GM23338 (cell line): Measurements from ENCODE around the gene RNF5. TPM values are rescaled to one million over a fixed set of nuclear protein-coding genes. Genes with fewer than 3 reads are reported as not detected.
A peak's percentile ranks its signal among the peaks of the same experiment; 100 is the strongest.

ENCODE experiments used
- ATAC-seq: fragments of 200-7000 bp; cut with Tn5 transposase; 3 replicates; pipeline ENCODE4 v1.9.1; 2020
- DNase-seq: peaks from one replicate; pipeline ENCODE4 v3.0.0-alpha.2; 2015; ENCODE audit warnings: low spot score
- H2AFZ ChIP-seq: fragments of 200-600 bp; sonication (generic); 2 replicates; pipeline ENCODE4 v1.8.0; 2016; ENCODE audit warnings: antibody characterized with exemption, mild to moderate bottlenecking, moderate library complexity
- H3F3A ChIP-seq: fragments of 200-600 bp; sonication (generic); replicated peaks from 2 replicates; pipeline ENCODE4 v1.8.0; 2017; ENCODE audit warnings: antibody characterized with exemption, mixed run types, low read depth
- H3K27ac ChIP-seq: fragments of 200-600 bp; sonication (generic); 2 replicates; pipeline ENCODE4 v1.6.1; 2016; ENCODE audit warnings: low read depth
- H3K27me3 ChIP-seq: fragments of 200-600 bp; sonication (generic); 2 replicates; pipeline ENCODE4 v1.8.0; 2016; ENCODE audit warnings: mild to moderate bottlenecking, mixed run types, moderate library complexity; ENCODE audit not compliant: insufficient read depth
- H3K36me3 ChIP-seq: fragments of 200-600 bp; sonication (generic); 2 replicates; pipeline ENCODE4 v1.8.0; 2016; ENCODE audit warnings: mild to moderate bottlenecking; ENCODE audit not compliant: insufficient read depth
- H3K4me1 ChIP-seq: fragments of 200-600 bp; sonication (generic); 2 replicates; pipeline ENCODE4 v1.8.0; 2016; ENCODE audit warnings: mild to moderate bottlenecking, moderate library complexity; ENCODE audit not compliant: insufficient read depth
- H3K4me2 ChIP-seq: fragments of 200-600 bp; sonication (generic); 2 replicates; pipeline ENCODE4 v1.7.1; 2017; ENCODE audit warnings: mixed run types
- H3K4me3 ChIP-seq: fragments of 200-600 bp; sonication (generic); 2 replicates; pipeline ENCODE4 v1.6.1; 2016; ENCODE audit warnings: mixed run types
- H3K79me2 ChIP-seq: fragments of 200-600 bp; sonication (generic); replicated peaks from 2 replicates; pipeline ENCODE4 v1.8.0; 2017; ENCODE audit warnings: mild to moderate bottlenecking; ENCODE audit not compliant: insufficient read depth
- H3K9me2 ChIP-seq: fragments of 200-600 bp; sonication (generic); 2 replicates; pipeline ENCODE4 v1.8.0; 2017; ENCODE audit not compliant: insufficient read depth
- H4K20me1 ChIP-seq: fragments of 200-600 bp; sonication (generic); replicated peaks from 2 replicates; pipeline ENCODE4 v1.8.0; 2017; ENCODE audit warnings: mild to moderate bottlenecking; ENCODE audit not compliant: insufficient read depth
- H3K27ac Mint-ChIP-seq: 2 replicates; pipeline ENCODE4 v1.8.0; 2020; ENCODE audit warnings: inconsistent platforms, mild to moderate bottlenecking, moderate library complexity, mixed read lengths
- H3K27me3 Mint-ChIP-seq: 3 replicates; pipeline ENCODE4 v1.8.0; 2022; ENCODE audit warnings: low read depth, mild to moderate bottlenecking, moderate library complexity, mixed read lengths, inconsistent platforms; ENCODE audit not compliant: insufficient read depth, poor library complexity
- H3K36me3 Mint-ChIP-seq: 3 replicates; pipeline ENCODE4 v1.8.0; 2021; ENCODE audit warnings: low read depth, mild to moderate bottlenecking, inconsistent platforms, moderate library complexity, mixed read lengths
- H3K4me1 Mint-ChIP-seq: 3 replicates; pipeline ENCODE4 v1.8.0; 2020; ENCODE audit warnings: mild to moderate bottlenecking, inconsistent platforms, mixed read lengths
- H3K4me3 Mint-ChIP-seq: 3 replicates; pipeline ENCODE4 v1.8.0; 2021; ENCODE audit warnings: moderate library complexity, mild to moderate bottlenecking, inconsistent platforms, mixed read lengths
- H3K9me3 Mint-ChIP-seq: 3 replicates; pipeline ENCODE4 v1.8.0; 2020; ENCODE audit warnings: moderate library complexity, mild to moderate bottlenecking, inconsistent platforms, mixed read lengths
- CREB1 ChIP-seq: fragments of 250-450 bp; sonication (Bioruptor Pico); IDR thresholded peaks from 2 replicates; pipeline ENCODE4 v1.5.0; 2020; ENCODE audit warnings: low read depth, mild to moderate bottlenecking, moderate library complexity
- EZH2 ChIP-seq: fragments of 200-600 bp; sonication (generic); IDR thresholded peaks from one replicate; pipeline ENCODE4 v1.8.0; 2017; ENCODE audit warnings: antibody characterized with exemption, mild to moderate bottlenecking, low read depth; ENCODE audit not compliant: unreplicated experiment
- EZH2phosphoT487 ChIP-seq: fragments of 200-600 bp; sonication (generic); IDR thresholded peaks from one replicate; pipeline ENCODE4 v1.8.1; 2018; ENCODE audit warnings: antibody characterized with exemption; ENCODE audit not compliant: unreplicated experiment
- POLR2AphosphoS5 ChIP-seq: IDR thresholded peaks from 2 replicates; pipeline ENCODE4 v1.6.1; 2016; ENCODE audit warnings: antibody characterized with exemption, low read depth
- ZNF114 ChIP-seq: fragments of 250-450 bp; sonication (Bioruptor Pico); IDR thresholded peaks from 2 replicates; pipeline ENCODE4 v1.5.0; 2020; ENCODE audit warnings: mild to moderate bottlenecking, moderate library complexity
- ZNF331 ChIP-seq: fragments of 250-450 bp; sonication (Bioruptor Pico); IDR thresholded peaks from 2 replicates; pipeline ENCODE4 v1.5.0; 2020; ENCODE audit warnings: low read depth, mild to moderate bottlenecking, moderate library complexity
- polyA plus RNA-seq: library from polyadenylated mRNA; unstranded; fragments of >200 nt; fragmentation: Nextera tagmentation; extraction: Ambion mirVana; gene quantifications from 2 replicates; pipeline ENCODE4 v1.2.1, GENCODE V29; 2016
- total RNA-seq: library from RNA; depleted of rRNA; stranded (reverse); fragments of >200 nt; shearing (Covaris generic); gene quantifications from 2 replicates; pipeline ENCODE4 v1.2.3, GENCODE V29; 2014
- TF ChIP-seq, protein P1 (sequence below): fragments of 250-450 bp; sonication (Bioruptor Pico); IDR thresholded peaks from 2 replicates; pipeline ENCODE4 v1.5.0; 2020; ENCODE audit warnings: mild to moderate bottlenecking, moderate library complexity
- TF ChIP-seq, protein P2 (sequence below): IDR thresholded peaks from 2 replicates; pipeline ENCODE4 v1.6.1; 2016; ENCODE audit warnings: antibody characterized with exemption

Gene RNF5
- total and polyA plus RNA-seq, 2 experiments from 2014 or later = 119 to 164 TPM

DNA sequence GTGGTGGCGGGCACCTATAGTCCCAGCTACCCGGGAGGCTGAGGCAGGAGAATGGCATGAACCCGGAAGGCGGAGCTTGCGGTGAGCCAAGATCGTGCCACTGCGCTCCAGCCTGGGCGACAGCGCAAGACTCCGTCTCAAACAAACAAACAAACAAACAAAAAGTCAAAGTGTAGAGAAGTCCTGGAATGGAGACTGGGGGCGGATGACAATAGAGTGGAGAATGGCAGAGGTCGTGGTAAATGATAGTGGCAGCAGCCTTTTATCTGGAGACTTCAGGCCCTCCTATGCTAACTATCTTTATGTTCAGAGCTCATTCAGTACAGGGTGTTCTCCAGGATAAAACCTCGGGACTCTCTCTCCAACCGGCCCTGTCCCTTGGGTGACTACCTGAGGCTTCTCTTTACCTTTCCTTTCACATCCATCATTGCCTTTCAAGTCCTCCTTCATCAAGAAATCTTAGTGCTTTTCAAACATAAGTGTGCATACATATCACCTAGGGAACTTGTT is 46.7 kb upstream of the RNF5 start:
- Histone ChIP-seq H3K9me2 (no peaks in the 10 kb centered on the region), H4K20me1 (0 out of 2 replicates have a peak, but pooled peaks cover under 1% of the 10 kb centered on the region), H3F3A (peaks cover 10% of the 10 kb centered on the region; the same call in 1 of the 2 replicates), H2AFZ (no peak overlapping the region), H3K27ac (no peak overlapping the region), H3K27me3 (no peaks in the 10 kb centered on the region), H3K79me2 (peaks cover 17% of the 10 kb centered on the region), H3K36me3 (no peaks in the 10 kb centered on the region), H3K4me1 (peaks cover 22% of the 10 kb centered on the region), H3K4me3 (no peak overlapping the region), H3K4me2 (no peak overlapping the region)
- Mint-ChIP-seq H3K27me3 (peaks cover 11% of the 10 kb centered on the region), H3K9me3 (no peaks in the 10 kb centered on the region), H3K27ac (peak overlapping the region; percentile 45; the same call in 1 of the 2 replicates), H3K4me3 (peak overlapping the region; percentile 40; the same call in 2 of the 3 replicates), H3K36me3 (peaks cover 5% of the 10 kb centered on the region; the same call in 2 of the 3 replicates), H3K4me1 (peaks cover 23% of the 10 kb centered on the region)
- TF ChIP-seq POLR2AphosphoS5 = no peak
- TF ChIP-seq CREB1 (CRISPR knock-in tag) = no peak
- ATAC-seq (no peak), DNase-seq (no peak)

DNA sequence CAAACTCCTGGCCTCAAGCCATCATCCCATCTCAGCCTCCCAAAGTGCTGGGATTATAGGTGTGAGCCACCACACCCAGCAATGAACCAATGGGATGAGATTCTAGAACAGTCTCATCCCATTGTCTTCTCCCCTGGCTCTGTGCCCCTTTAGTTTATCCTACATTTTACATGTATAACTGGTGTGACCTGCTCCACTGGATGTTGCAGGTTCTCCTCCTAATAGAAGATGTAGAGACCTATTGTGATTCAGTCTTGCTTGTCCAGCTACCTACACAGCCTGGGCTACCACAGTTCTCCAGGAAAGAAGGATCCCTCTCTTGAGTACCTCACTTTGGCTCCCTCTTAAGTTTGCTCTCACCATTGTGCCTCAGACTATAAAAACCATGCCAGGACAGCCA is 46.1 kb upstream of the RNF5 start:
- Mint-ChIP-seq H3K4me3 (no peak overlapping the region), H3K9me3 (no peaks in the 10 kb centered on the region), H3K36me3 (no peaks in the 10 kb centered on the region; the same call in 2 of the 3 replicates), H3K27me3 (peaks cover 11% of the 10 kb centered on the region), H3K27ac (no peak overlapping the region), H3K4me1 (peaks cover 18% of the 10 kb centered on the region)
- H3K79me2 ChIP-seq = peaks cover 10% of the 10 kb centered on the region
- H3K4me1 ChIP-seq = peaks cover 18% of the 10 kb centered on the region
- peaks cover 9% of the 10 kb centered on the region; the same call in 1 of the 2 replicates for H3F3A ChIP-seq
- H3K27ac ChIP-seq = no peak overlapping the region
- no peak overlapping the region for H2AFZ ChIP-seq
- ATAC-seq (no peak), DNase-seq (no peak)
- no peak overlapping the region for H3K4me2 ChIP-seq
- no peak overlapping the region for H3K4me3 ChIP-seq
- no peaks in the 10 kb centered on the region for H3K9me2 ChIP-seq
- no peaks in the 10 kb centered on the region for H4K20me1 ChIP-seq
- no peaks in the 10 kb centered on the region for H3K27me3 ChIP-seq
- no peak for TF ChIP-seq EZH2
- H3K36me3 ChIP-seq = no peaks in the 10 kb centered on the region

DNA sequence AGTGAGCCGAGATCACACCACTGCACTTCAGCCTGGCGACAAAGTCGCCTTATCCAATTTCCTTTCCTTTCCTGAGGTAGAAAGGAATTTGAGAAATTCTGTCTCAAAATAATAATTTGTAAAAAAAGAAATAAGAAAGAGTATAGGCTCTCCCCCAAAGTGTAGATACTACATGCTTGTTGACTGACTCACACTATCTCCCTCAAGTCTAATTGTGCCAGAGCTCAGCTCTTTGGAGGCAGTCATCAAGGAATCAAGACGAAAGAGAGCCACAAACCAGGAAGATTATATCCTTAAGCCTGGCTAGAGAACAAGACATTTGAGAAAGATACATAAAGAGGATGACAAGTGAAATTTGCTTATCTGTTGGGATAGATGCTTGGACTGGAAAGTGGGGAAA is 44.4 kb upstream of the RNF5 start:
- no peak overlapping the region for H3K4me3 Mint-ChIP-seq
- H3K36me3 Mint-ChIP-seq = no peaks in the 10 kb centered on the region
- H3F3A ChIP-seq = 0 out of 2 replicates have a peak, but pooled peaks cover 3% of the 10 kb centered on the region
- H3K27ac ChIP-seq = no peak overlapping the region
- H3K9me2 ChIP-seq = no peaks in the 10 kb centered on the region
- peaks cover 12% of the 10 kb centered on the region for H3K4me1 ChIP-seq
- DNase-seq = no peak
- no peak overlapping the region for H2AFZ ChIP-seq
- H3K79me2 ChIP-seq = peaks cover 7% of the 10 kb centered on the region; the same call in 1 of the 2 replicates
- ATAC-seq = no peak
- no peak overlapping the region for H3K4me3 ChIP-seq
- no peaks in the 10 kb centered on the region for H3K36me3 ChIP-seq
- no peak overlapping the region for H3K27ac Mint-ChIP-seq
- H3K9me3 Mint-ChIP-seq = no peaks in the 10 kb centered on the region
- TF ChIP-seq, protein P1, sequence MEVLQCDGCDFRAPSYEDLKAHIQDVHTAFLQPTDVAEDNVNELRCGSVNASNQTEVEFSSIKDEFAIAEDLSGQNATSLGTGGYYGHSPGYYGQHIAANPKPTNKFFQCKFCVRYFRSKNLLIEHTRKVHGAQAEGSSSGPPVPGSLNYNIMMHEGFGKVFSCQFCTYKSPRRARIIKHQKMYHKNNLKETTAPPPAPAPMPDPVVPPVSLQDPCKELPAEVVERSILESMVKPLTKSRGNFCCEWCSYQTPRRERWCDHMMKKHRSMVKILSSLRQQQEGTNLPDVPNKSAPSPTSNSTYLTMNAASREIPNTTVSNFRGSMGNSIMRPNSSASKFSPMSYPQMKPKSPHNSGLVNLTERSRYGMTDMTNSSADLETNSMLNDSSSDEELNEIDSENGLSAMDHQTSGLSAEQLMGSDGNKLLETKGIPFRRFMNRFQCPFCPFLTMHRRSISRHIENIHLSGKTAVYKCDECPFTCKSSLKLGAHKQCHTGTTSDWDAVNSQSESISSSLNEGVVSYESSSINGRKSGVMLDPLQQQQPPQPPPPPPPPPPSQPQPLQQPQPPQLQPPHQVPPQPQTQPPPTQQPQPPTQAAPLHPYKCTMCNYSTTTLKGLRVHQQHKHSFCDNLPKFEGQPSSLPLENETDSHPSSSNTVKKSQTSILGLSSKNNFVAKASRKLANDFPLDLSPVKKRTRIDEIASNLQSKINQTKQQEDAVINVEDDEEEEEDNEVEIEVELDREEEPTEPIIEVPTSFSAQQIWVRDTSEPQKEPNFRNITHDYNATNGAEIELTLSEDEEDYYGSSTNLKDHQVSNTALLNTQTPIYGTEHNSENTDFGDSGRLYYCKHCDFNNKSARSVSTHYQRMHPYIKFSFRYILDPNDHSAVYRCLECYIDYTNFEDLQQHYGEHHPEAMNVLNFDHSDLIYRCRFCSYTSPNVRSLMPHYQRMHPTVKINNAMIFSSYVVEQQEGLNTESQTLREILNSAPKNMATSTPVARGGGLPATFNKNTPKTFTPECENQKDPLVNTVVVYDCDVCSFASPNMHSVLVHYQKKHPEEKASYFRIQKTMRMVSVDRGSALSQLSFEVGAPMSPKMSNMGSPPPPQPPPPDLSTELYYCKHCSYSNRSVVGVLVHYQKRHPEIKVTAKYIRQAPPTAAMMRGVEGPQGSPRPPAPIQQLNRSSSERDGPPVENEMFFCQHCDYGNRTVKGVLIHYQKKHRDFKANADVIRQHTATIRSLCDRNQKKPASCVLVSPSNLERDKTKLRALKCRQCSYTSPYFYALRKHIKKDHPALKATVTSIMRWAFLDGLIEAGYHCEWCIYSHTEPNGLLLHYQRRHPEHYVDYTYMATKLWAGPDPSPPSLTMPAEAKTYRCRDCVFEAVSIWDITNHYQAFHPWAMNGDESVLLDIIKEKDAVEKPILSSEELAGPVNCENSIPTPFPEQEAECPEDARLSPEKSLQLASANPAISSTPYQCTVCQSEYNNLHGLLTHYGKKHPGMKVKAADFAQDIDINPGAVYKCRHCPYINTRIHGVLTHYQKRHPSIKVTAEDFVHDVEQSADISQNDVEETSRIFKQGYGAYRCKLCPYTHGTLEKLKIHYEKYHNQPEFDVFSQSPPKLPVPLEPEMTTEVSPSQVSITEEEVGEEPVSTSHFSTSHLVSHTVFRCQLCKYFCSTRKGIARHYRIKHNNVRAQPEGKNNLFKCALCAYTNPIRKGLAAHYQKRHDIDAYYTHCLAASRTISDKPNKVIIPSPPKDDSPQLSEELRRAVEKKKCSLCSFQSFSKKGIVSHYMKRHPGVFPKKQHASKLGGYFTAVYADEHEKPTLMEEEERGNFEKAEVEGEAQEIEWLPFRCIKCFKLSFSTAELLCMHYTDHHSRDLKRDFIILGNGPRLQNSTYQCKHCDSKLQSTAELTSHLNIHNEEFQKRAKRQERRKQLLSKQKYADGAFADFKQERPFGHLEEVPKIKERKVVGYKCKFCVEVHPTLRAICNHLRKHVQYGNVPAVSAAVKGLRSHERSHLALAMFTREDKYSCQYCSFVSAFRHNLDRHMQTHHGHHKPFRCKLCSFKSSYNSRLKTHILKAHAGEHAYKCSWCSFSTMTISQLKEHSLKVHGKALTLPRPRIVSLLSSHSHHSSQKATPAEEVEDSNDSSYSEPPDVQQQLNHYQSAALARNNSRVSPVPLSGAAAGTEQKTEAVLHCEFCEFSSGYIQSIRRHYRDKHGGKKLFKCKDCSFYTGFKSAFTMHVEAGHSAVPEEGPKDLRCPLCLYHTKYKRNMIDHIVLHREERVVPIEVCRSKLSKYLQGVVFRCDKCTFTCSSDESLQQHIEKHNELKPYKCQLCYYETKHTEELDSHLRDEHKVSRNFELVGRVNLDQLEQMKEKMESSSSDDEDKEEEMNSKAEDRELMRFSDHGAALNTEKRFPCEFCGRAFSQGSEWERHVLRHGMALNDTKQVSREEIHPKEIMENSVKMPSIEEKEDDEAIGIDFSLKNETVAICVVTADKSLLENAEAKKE (CRISPR knock-in tag) = no peak
- TF ChIP-seq ZNF331 (no peak), EZH2phosphoT487 (no peak), CREB1 (CRISPR knock-in tag) (no peak), EZH2 (no peak), ZNF114 (CRISPR knock-in tag) (no peak)
- TF ChIP-seq, protein P2, sequence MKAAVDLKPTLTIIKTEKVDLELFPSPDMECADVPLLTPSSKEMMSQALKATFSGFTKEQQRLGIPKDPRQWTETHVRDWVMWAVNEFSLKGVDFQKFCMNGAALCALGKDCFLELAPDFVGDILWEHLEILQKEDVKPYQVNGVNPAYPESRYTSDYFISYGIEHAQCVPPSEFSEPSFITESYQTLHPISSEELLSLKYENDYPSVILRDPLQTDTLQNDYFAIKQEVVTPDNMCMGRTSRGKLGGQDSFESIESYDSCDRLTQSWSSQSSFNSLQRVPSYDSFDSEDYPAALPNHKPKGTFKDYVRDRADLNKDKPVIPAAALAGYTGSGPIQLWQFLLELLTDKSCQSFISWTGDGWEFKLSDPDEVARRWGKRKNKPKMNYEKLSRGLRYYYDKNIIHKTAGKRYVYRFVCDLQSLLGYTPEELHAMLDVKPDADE = no peak
- no peak overlapping the region for H3K4me2 ChIP-seq
- peaks cover 5% of the 10 kb centered on the region for H3K27me3 Mint-ChIP-seq
- no peaks in the 10 kb centered on the region for H3K27me3 ChIP-seq
- no peaks in the 10 kb centered on the region for H4K20me1 ChIP-seq
- H3K4me1 Mint-ChIP-seq = peaks cover 9% of the 10 kb centered on the region; the same call in 2 of the 3 replicates
